ENCODE measurements around the gene SLC25A22.

DNA sequence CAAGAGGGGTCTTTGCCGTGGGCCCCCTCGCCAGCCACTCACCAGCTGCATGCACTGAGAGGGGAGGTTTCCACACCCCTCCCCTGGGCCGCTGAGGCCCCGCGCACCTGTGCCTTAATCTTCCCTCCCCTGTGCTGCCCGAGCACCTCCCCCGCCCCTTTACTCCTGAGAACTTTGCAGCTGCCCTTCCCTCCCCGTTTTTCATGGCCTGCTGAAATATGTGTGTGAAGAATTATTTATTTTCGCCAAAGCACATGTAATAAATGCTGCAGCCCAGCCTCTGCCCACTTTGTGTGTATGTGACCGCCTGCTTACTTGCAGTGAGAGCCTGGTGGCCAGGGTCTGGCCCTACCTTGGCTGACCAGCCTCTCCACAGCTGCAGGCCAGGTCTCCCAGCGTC, 26.9 kb upstream of the SLC25A22 start:
- TF ChIP-seq POLR2A (IDR thresholded peaks at IDR 0.05), result no peak
- TF ChIP-seq, protein P1, sequence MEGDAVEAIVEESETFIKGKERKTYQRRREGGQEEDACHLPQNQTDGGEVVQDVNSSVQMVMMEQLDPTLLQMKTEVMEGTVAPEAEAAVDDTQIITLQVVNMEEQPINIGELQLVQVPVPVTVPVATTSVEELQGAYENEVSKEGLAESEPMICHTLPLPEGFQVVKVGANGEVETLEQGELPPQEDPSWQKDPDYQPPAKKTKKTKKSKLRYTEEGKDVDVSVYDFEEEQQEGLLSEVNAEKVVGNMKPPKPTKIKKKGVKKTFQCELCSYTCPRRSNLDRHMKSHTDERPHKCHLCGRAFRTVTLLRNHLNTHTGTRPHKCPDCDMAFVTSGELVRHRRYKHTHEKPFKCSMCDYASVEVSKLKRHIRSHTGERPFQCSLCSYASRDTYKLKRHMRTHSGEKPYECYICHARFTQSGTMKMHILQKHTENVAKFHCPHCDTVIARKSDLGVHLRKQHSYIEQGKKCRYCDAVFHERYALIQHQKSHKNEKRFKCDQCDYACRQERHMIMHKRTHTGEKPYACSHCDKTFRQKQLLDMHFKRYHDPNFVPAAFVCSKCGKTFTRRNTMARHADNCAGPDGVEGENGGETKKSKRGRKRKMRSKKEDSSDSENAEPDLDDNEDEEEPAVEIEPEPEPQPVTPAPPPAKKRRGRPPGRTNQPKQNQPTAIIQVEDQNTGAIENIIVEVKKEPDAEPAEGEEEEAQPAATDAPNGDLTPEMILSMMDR (IDR thresholded peaks at IDR 0.05), result no peak
